OCI-LY1 (cell line): ENCODE data around the gene USP3.

Experiments used
- H2AFZ ChIP-seq: fragments of 200-600 bp; sonication (generic), shearing (Covaris generic); 2 replicates; pipeline ENCODE4 v1.6.0; 2014; ENCODE audit warnings: antibody characterized with exemption, mild to moderate bottlenecking, low read length
- H3F3A ChIP-seq: fragments of 200-600 bp; sonication (generic), shearing (Covaris generic); 2 replicates; pipeline ENCODE4 v1.6.0; 2014; ENCODE audit warnings: mild to moderate bottlenecking, antibody characterized with exemption, low read length, moderate library complexity; ENCODE audit not compliant: insufficient read depth
- H3K27ac ChIP-seq: fragments of 200-600 bp; sonication (generic); 2 replicates; pipeline ENCODE4 v1.5.1; 2014; ENCODE audit warnings: low read length, mixed run types, mild to moderate bottlenecking, low read depth; ENCODE audit not compliant: poor library complexity, severe bottlenecking
- H3K27me3 ChIP-seq: fragments of 200-600 bp; sonication (generic); 2 replicates; pipeline ENCODE4 v1.6.0; 2014; ENCODE audit warnings: antibody characterized with exemption, mild to moderate bottlenecking, low read length, moderate library complexity; ENCODE audit not compliant: insufficient read depth
- H3K36me3 ChIP-seq: fragments of 200-600 bp; sonication (generic); 2 replicates; pipeline ENCODE4 v1.6.1; 2014; ENCODE audit warnings: mild to moderate bottlenecking, antibody characterized with exemption, low read length, moderate library complexity, mixed read lengths; ENCODE audit not compliant: insufficient read depth
- H3K4me1 ChIP-seq: fragments of 200-600 bp; sonication (generic); 2 replicates; pipeline ENCODE4 v1.5.1; 2014; ENCODE audit warnings: mild to moderate bottlenecking, low read length, moderate library complexity; ENCODE audit not compliant: insufficient read depth, severe bottlenecking
- H3K4me2 ChIP-seq: fragments of 200-600 bp; sonication (generic), shearing (Covaris generic); 2 replicates; pipeline ENCODE4 v1.6.1; 2014; ENCODE audit warnings: low read length
- H3K4me3 ChIP-seq: fragments of 200-600 bp; sonication (generic); 2 replicates; pipeline ENCODE4 v1.5.1; 2014; ENCODE audit warnings: low read length, low read depth, mild to moderate bottlenecking, mixed read lengths; ENCODE audit not compliant: poor library complexity, severe bottlenecking
- H3K79me2 ChIP-seq: fragments of 200-600 bp; shearing (Covaris generic); 2 replicates; pipeline ENCODE4 v1.6.1; 2016; ENCODE audit warnings: mixed run types, low read length, mixed read lengths; ENCODE audit not compliant: insufficient read depth
- H3K9ac ChIP-seq: fragments of 200-600 bp; sonication (generic), shearing (Covaris generic); 2 replicates; pipeline ENCODE4 v1.6.1; 2014; ENCODE audit warnings: mild to moderate bottlenecking, low read length, mixed read lengths
- H3K9me2 ChIP-seq: fragments of 200-600 bp; sonication (generic), shearing (Covaris generic); 2 replicates; pipeline ENCODE4 v1.6.1; 2014; ENCODE audit warnings: low read depth, mild to moderate bottlenecking, low read length, mixed read lengths
- H3K9me3 ChIP-seq: fragments of 200-600 bp; shearing (Covaris generic); 2 replicates; pipeline ENCODE4 v1.6.1; 2014; ENCODE audit warnings: low read length, mixed read lengths
- H4K20me1 ChIP-seq: fragments of 200-600 bp; sonication (generic), shearing (Covaris generic); 2 replicates; pipeline ENCODE4 v1.6.0; 2016; ENCODE audit warnings: mild to moderate bottlenecking, low read length; ENCODE audit not compliant: insufficient read depth
- EZH2 ChIP-seq: fragments of 200-600 bp; sonication (generic), shearing (Covaris generic); IDR thresholded peaks from 2 replicates; pipeline ENCODE4 v1.8.0; 2017; ENCODE audit warnings: borderline replicate concordance, mixed run types, mild to moderate bottlenecking, antibody characterized with exemption, low read length, moderate library complexity, mixed read lengths
- TF ChIP-seq, protein P1 (sequence below): fragments of 200-600 bp; sonication (generic), shearing (Covaris generic); IDR thresholded peaks from 2 replicates; pipeline ENCODE4 v1.5.1; 2017; ENCODE audit warnings: mild to moderate bottlenecking, antibody characterized with exemption, low read length, moderate library complexity, mixed read lengths

The USP3 gene

DNA sequence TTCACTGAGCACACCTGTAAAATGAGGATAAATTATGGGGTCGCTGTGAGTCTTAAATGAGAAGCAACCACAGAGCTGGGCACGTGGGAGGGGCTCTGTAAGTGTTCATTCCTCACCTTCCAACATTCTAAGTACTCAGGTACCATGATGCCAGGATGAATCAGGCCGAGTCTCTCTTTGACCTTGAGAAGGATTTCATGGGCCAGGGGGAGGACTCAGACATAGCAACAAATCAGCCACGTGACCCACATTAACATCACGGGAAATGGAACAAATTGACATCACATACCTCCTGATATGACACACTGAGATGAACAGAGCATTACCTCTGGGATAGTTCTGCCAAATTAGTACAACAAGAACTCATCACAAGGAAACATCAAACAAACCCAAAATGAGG, 35.2 kb upstream of the USP3 start:
- Histone ChIP-seq H2AFZ (0 out of 2 replicates have a peak overlapping the region, but pooled peaks have one; percentile 18), H3K9me3 (no peaks in the 10 kb centered on the region), H3K79me2 (no peaks in the 10 kb centered on the region), H3K36me3 (no peaks in the 10 kb centered on the region), H3K4me3 (no peak overlapping the region), H3K9ac (no peak overlapping the region), H3K27ac (peak overlapping the region; percentile 34), H3K27me3 (no peaks in the 10 kb centered on the region), H3K9me2 (no peaks in the 10 kb centered on the region), H3F3A (0 out of 2 replicates have a peak, but pooled peaks cover 4% of the 10 kb centered on the region), H3K4me2 (no peak overlapping the region), H4K20me1 (no peaks in the 10 kb centered on the region), H3K4me1 (peaks cover 39% of the 10 kb centered on the region)
- TF ChIP-seq, protein P1, sequence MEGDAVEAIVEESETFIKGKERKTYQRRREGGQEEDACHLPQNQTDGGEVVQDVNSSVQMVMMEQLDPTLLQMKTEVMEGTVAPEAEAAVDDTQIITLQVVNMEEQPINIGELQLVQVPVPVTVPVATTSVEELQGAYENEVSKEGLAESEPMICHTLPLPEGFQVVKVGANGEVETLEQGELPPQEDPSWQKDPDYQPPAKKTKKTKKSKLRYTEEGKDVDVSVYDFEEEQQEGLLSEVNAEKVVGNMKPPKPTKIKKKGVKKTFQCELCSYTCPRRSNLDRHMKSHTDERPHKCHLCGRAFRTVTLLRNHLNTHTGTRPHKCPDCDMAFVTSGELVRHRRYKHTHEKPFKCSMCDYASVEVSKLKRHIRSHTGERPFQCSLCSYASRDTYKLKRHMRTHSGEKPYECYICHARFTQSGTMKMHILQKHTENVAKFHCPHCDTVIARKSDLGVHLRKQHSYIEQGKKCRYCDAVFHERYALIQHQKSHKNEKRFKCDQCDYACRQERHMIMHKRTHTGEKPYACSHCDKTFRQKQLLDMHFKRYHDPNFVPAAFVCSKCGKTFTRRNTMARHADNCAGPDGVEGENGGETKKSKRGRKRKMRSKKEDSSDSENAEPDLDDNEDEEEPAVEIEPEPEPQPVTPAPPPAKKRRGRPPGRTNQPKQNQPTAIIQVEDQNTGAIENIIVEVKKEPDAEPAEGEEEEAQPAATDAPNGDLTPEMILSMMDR, result no peak
- no peak for TF ChIP-seq EZH2

DNA sequence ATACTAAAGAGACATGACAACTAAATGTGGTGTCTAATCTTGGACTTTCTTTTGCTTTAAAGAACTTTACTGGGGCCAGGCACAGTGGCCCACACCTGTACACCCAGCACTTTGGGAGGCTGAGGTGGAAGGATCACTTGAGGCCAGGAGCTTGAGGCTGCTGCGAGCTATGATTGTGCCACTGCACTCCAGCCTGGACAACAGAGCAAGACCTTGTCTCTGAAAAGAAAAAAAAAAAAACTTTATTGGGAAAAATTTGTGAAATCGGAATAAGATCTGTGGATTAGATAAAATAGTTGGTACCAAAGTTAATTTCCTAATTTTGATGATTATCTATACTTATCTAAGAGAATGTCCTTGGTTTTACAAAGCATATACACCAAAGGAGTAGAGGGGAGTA, 34.4 kb upstream of the USP3 start:
- H3K9ac ChIP-seq, result no peak overlapping the region
- H4K20me1 ChIP-seq, result no peaks in the 10 kb centered on the region
- no peak overlapping the region for H2AFZ ChIP-seq
- H3K36me3 ChIP-seq, result no peaks in the 10 kb centered on the region
- H3K27me3 ChIP-seq, result no peaks in the 10 kb centered on the region
- H3K4me2 ChIP-seq, result no peak overlapping the region
- H3K27ac ChIP-seq, result no peak overlapping the region
- no peaks in the 10 kb centered on the region for H3K9me2 ChIP-seq
- no peaks in the 10 kb centered on the region for H3K79me2 ChIP-seq
- H3K9me3 ChIP-seq, result no peaks in the 10 kb centered on the region
- no peak overlapping the region for H3K4me3 ChIP-seq
- 0 out of 2 replicates have a peak, but pooled peaks cover 4% of the 10 kb centered on the region for H3F3A ChIP-seq
- TF ChIP-seq, protein P1, result no peak
- TF ChIP-seq EZH2, result no peak
- H3K4me1 ChIP-seq, result peaks cover 46% of the 10 kb centered on the region

DNA sequence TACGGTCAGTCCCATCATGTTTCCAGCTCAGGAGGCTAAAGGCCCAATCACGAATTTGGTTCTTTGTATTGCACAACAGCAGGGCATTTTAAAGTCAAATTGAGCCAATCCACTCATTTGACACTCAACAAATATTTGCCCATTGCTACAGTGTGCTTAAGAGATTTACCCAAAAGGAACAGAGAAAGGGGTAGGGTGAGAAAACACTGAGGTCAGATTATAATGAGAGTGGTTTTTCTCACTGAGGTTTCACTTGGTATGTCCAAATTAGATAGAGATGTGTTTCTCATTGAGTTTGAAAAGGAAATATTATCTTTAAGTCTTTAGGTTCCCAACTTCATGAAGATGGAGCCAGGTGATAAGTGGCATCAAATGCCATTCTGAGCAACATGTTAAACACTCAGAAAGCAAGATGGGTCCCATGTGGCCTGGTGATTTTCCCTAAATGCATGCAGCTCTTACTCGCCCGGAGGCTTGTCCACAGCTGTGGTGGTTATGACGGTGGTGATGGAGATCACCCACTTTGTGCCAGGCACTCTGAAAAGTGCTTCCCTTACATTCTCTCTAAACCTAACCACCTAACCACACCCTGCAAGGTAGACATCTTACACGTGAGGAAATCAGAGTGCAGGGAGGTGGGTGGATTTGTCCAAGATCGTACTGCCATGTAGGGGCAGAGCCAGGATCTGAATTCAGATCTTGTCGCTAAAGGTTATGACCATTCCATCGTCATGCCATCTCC, 31.2 kb upstream of the USP3 start:
- no peak overlapping the region for H3K4me3 ChIP-seq
- H3K36me3 ChIP-seq, result no peaks in the 10 kb centered on the region
- peak overlapping the region; percentile 97 for H3K27ac ChIP-seq
- no peaks in the 10 kb centered on the region for H3K27me3 ChIP-seq
- H3K4me1 ChIP-seq, result peaks cover 66% of the 10 kb centered on the region
- no peak for TF ChIP-seq EZH2
- TF ChIP-seq, protein P1, result no peak
- H3K9me3 ChIP-seq, result no peaks in the 10 kb centered on the region
- H4K20me1 ChIP-seq, result no peaks in the 10 kb centered on the region
- peak overlapping the region; percentile 53; the same call in 1 of the 2 replicates for H3K9ac ChIP-seq
- H3K9me2 ChIP-seq, result no peaks in the 10 kb centered on the region
- H3K4me2 ChIP-seq, result peak overlapping the region; percentile 54; the same call in 1 of the 2 replicates
- H2AFZ ChIP-seq, result no peak overlapping the region
- no peaks in the 10 kb centered on the region for H3K79me2 ChIP-seq
- 0 out of 2 replicates have a peak, but pooled peaks cover 4% of the 10 kb centered on the region for H3F3A ChIP-seq
